Measurements from ENCODE around the gene LRRC75A.

Gene LRRC75A

GRCh38 chr17:16474012-16474725 is 17.8 kb downstream of the LRRC75A start:
- peaks cover 3 to 5% of the 10 kb centered on the region in 2 donors for H3K36me3 ChIP-seq (ENCODE audit: control insufficient read depth in 1 of 2, insufficient read depth in 2 of 2, low read length in 2 of 2)
- no peak overlapping the region for H3K4me3 ChIP-seq (ENCODE audit: low read depth in 1 of 2, low read length in 2 of 2)
- no peak overlapping the region for H3K9ac ChIP-seq (ENCODE audit: low read depth in 1 of 2, low read length in 2 of 2)
- no peak overlapping the region for H3K27ac ChIP-seq (ENCODE audit: low read depth, low read length)
- H3K27me3 ChIP-seq (ENCODE audit: control insufficient read depth in 1 of 2, insufficient read depth in 2 of 2, low read length in 2 of 2), result no peaks in the 10 kb centered on the region
- peaks cover 40 to 50% of the 10 kb centered on the region in 2 donors for H3K4me1 ChIP-seq (ENCODE audit: control insufficient read depth in 1 of 2, insufficient read depth in 2 of 2, low read length in 2 of 2)
- H3K9me3 ChIP-seq (ENCODE audit: control insufficient read depth in 1 of 2, low read length in 2 of 2), result no peaks in the 10 kb centered on the region

GRCh38 chr17:16473044-16474011 is 18.7 kb downstream of the LRRC75A start:
- Histone ChIP-seq H3K4me1 (ENCODE audit: control insufficient read depth in 1 of 2, insufficient read depth in 2 of 2, low read length in 2 of 2) (peaks cover 48 to 49% of the 10 kb centered on the region in 2 donors), H3K36me3 (ENCODE audit: control insufficient read depth in 1 of 2, insufficient read depth in 2 of 2, low read length in 2 of 2) (peaks cover 3 to 5% of the 10 kb centered on the region in 2 donors), H3K9ac (ENCODE audit: low read depth in 1 of 2, low read length in 2 of 2) (no peak overlapping the region), H3K9me3 (ENCODE audit: control insufficient read depth in 1 of 2, low read length in 2 of 2) (no peaks in the 10 kb centered on the region), H3K27me3 (ENCODE audit: control insufficient read depth in 1 of 2, insufficient read depth in 2 of 2, low read length in 2 of 2) (no peaks in the 10 kb centered on the region), H3K4me3 (ENCODE audit: low read depth in 1 of 2, low read length in 2 of 2) (no peak overlapping the region), H3K27ac (ENCODE audit: low read depth, low read length) (no peak overlapping the region)

GRCh38 chr17:16472539-16472938 is 19.5 kb downstream of the LRRC75A start:
- Histone ChIP-seq H3K9me3 (ENCODE audit: control insufficient read depth in 1 of 2, low read length in 2 of 2) (no peaks in the 10 kb centered on the region), H3K4me3 (ENCODE audit: low read depth in 1 of 2, low read length in 2 of 2) (no peak overlapping the region), H3K4me1 (ENCODE audit: control insufficient read depth in 1 of 2, insufficient read depth in 2 of 2, low read length in 2 of 2) (peaks cover 49 to 50% of the 10 kb centered on the region in 2 donors), H3K27me3 (ENCODE audit: control insufficient read depth in 1 of 2, insufficient read depth in 2 of 2, low read length in 2 of 2) (no peaks in the 10 kb centered on the region), H3K9ac (ENCODE audit: low read depth in 1 of 2, low read length in 2 of 2) (no peak overlapping the region), H3K27ac (ENCODE audit: low read depth, low read length) (no peak overlapping the region), H3K36me3 (ENCODE audit: control insufficient read depth in 1 of 2, insufficient read depth in 2 of 2, low read length in 2 of 2) (peaks cover 3 to 5% of the 10 kb centered on the region in 2 donors)

GRCh38 chr17:16471295-16471694 is 20.7 kb downstream of the LRRC75A start:
- peak overlapping the region in 1 of 2 donors; percentile 40 for H3K9ac ChIP-seq (ENCODE audit: low read depth in 1 of 2, low read length in 2 of 2)
- H3K36me3 ChIP-seq (ENCODE audit: control insufficient read depth in 1 of 2, insufficient read depth in 2 of 2, low read length in 2 of 2), result peaks cover 3 to 5% of the 10 kb centered on the region in 2 donors
- no peaks in the 10 kb centered on the region for H3K27me3 ChIP-seq (ENCODE audit: control insufficient read depth in 1 of 2, insufficient read depth in 2 of 2, low read length in 2 of 2)
- H3K4me3 ChIP-seq (ENCODE audit: low read depth in 1 of 2, low read length in 2 of 2), result no peak overlapping the region
- no peak overlapping the region for H3K27ac ChIP-seq (ENCODE audit: low read depth, low read length)
- H3K9me3 ChIP-seq (ENCODE audit: control insufficient read depth in 1 of 2, low read length in 2 of 2), result no peaks in the 10 kb centered on the region
- peaks cover 55 to 56% of the 10 kb centered on the region in 2 donors for H3K4me1 ChIP-seq (ENCODE audit: control insufficient read depth in 1 of 2, insufficient read depth in 2 of 2, low read length in 2 of 2)

GRCh38 chr17:16470265-16470664 is 21.7 kb downstream of the LRRC75A start:
- H3K27ac ChIP-seq (ENCODE audit: low read depth, low read length), result peak overlapping the region; percentile 78
- H3K27me3 ChIP-seq (ENCODE audit: control insufficient read depth in 1 of 2, insufficient read depth in 2 of 2, low read length in 2 of 2), result no peaks in the 10 kb centered on the region
- H3K9me3 ChIP-seq (ENCODE audit: control insufficient read depth in 1 of 2, low read length in 2 of 2), result no peaks in the 10 kb centered on the region
- H3K9ac ChIP-seq (ENCODE audit: low read depth in 1 of 2, low read length in 2 of 2), result peak overlapping the region; percentile 54 to 56
- H3K4me3 ChIP-seq (ENCODE audit: low read depth in 1 of 2, low read length in 2 of 2), result peak overlapping the region; percentile 4 to 42
- H3K36me3 ChIP-seq (ENCODE audit: control insufficient read depth in 1 of 2, insufficient read depth in 2 of 2, low read length in 2 of 2), result peaks cover 3 to 5% of the 10 kb centered on the region in 2 donors
- peaks cover 62 to 65% of the 10 kb centered on the region in 2 donors for H3K4me1 ChIP-seq (ENCODE audit: control insufficient read depth in 1 of 2, insufficient read depth in 2 of 2, low read length in 2 of 2)

GRCh38 chr17:16468428-16468992 is 23.5 kb downstream of the LRRC75A start:
- H3K36me3 ChIP-seq (ENCODE audit: control insufficient read depth in 1 of 2, insufficient read depth in 2 of 2, low read length in 2 of 2), result peaks cover 0 to 5% of the 10 kb centered on the region in 2 donors
- H3K9me3 ChIP-seq (ENCODE audit: control insufficient read depth in 1 of 2, low read length in 2 of 2), result no peaks in the 10 kb centered on the region
- peak overlapping the region in 1 of 2 donors; percentile 15 for H3K9ac ChIP-seq (ENCODE audit: low read depth in 1 of 2, low read length in 2 of 2)
- H3K27ac ChIP-seq (ENCODE audit: low read depth, low read length), result no peak overlapping the region
- no peak overlapping the region for H3K4me3 ChIP-seq (ENCODE audit: low read depth in 1 of 2, low read length in 2 of 2)
- peaks cover 75 to 77% of the 10 kb centered on the region in 2 donors for H3K4me1 ChIP-seq (ENCODE audit: control insufficient read depth in 1 of 2, insufficient read depth in 2 of 2, low read length in 2 of 2)
- H3K27me3 ChIP-seq (ENCODE audit: control insufficient read depth in 1 of 2, insufficient read depth in 2 of 2, low read length in 2 of 2), result no peaks in the 10 kb centered on the region

- H3K27ac ChIP-seq (ENCODE audit: low read depth, low read length), result no peak overlapping the region
- H3K36me3 ChIP-seq (ENCODE audit: control insufficient read depth in 1 of 2, insufficient read depth in 2 of 2, low read length in 2 of 2), result peaks cover 0 to 5% of the 10 kb centered on the region in 2 donors
- H3K4me1 ChIP-seq (ENCODE audit: control insufficient read depth in 1 of 2, insufficient read depth in 2 of 2, low read length in 2 of 2), result peaks cover 81 to 83% of the 10 kb centered on the region in 2 donors
- no peak overlapping the region for H3K4me3 ChIP-seq (ENCODE audit: low read depth in 1 of 2, low read length in 2 of 2)
- H3K9ac ChIP-seq (ENCODE audit: low read depth in 1 of 2, low read length in 2 of 2), result no peak overlapping the region
- no peaks in the 10 kb centered on the region for H3K27me3 ChIP-seq (ENCODE audit: control insufficient read depth in 1 of 2, insufficient read depth in 2 of 2, low read length in 2 of 2)
- H3K9me3 ChIP-seq (ENCODE audit: control insufficient read depth in 1 of 2, low read length in 2 of 2), result no peaks in the 10 kb centered on the region
Measured at GRCh38 chr17:16467886-16468285, 24.1 kb downstream of the LRRC75A start.

GRCh38 chr17:16467044-16467443 is 24.9 kb downstream of the LRRC75A start:
- H3K4me3 ChIP-seq (ENCODE audit: low read depth in 1 of 2, low read length in 2 of 2), result no peak overlapping the region
- peaks cover 83 to 87% of the 10 kb centered on the region in 2 donors for H3K4me1 ChIP-seq (ENCODE audit: control insufficient read depth in 1 of 2, insufficient read depth in 2 of 2, low read length in 2 of 2)
- H3K9me3 ChIP-seq (ENCODE audit: control insufficient read depth in 1 of 2, low read length in 2 of 2), result no peaks in the 10 kb centered on the region
- H3K27ac ChIP-seq (ENCODE audit: low read depth, low read length), result peak overlapping the region; percentile 90
- H3K9ac ChIP-seq (ENCODE audit: low read depth in 1 of 2, low read length in 2 of 2), result peak overlapping the region in 1 of 2 donors; percentile 40
- no peaks in the 10 kb centered on the region for H3K27me3 ChIP-seq (ENCODE audit: control insufficient read depth in 1 of 2, insufficient read depth in 2 of 2, low read length in 2 of 2)
- peaks cover 3 to 5% of the 10 kb centered on the region in 2 donors for H3K36me3 ChIP-seq (ENCODE audit: control insufficient read depth in 1 of 2, insufficient read depth in 2 of 2, low read length in 2 of 2)

- Histone ChIP-seq H3K36me3 (ENCODE audit: control insufficient read depth in 1 of 2, insufficient read depth in 2 of 2, low read length in 2 of 2) (peaks cover 5 to 9% of the 10 kb centered on the region in 2 donors), H3K4me3 (ENCODE audit: low read depth in 1 of 2, low read length in 2 of 2) (peak overlapping the region; percentile 19 to 34), H3K27ac (ENCODE audit: low read depth, low read length) (peak overlapping the region; percentile 90), H3K9ac (ENCODE audit: low read depth in 1 of 2, low read length in 2 of 2) (peak overlapping the region; percentile 34 to 40), H3K27me3 (ENCODE audit: control insufficient read depth in 1 of 2, insufficient read depth in 2 of 2, low read length in 2 of 2) (no peaks in the 10 kb centered on the region), H3K9me3 (ENCODE audit: control insufficient read depth in 1 of 2, low read length in 2 of 2) (no peaks in the 10 kb centered on the region), H3K4me1 (ENCODE audit: control insufficient read depth in 1 of 2, insufficient read depth in 2 of 2, low read length in 2 of 2) (peaks cover 81 to 87% of the 10 kb centered on the region in 2 donors)
Measured at GRCh38 chr17:16466407-16466806, 25.6 kb downstream of the LRRC75A start.

Data from duodenal mucosa (tissue), 2 donors.